Measurements from ENCODE around the gene PPP2R1B.

PPP2R1B gene

GRCh38 chr11:111748035-111748804, 18.0 kb downstream of the PPP2R1B start:
- no peak for DNase-seq (ENCODE audit: low spot score)
- H3K27ac ChIP-seq = no peak overlapping the region
- TF ChIP-seq CTCF (IDR thresholded peaks at IDR 0.05) = no peak
- no peak overlapping the region for H3K4me3 ChIP-seq

GRCh38 chr11:111745719-111746504, 20.3 kb downstream of the PPP2R1B start:
- no peak for TF ChIP-seq CTCF (IDR thresholded peaks at IDR 0.05)
- Histone ChIP-seq H3K27ac (peak overlapping the region; percentile 57 to 81), H3K4me3 (no peak overlapping the region)
- no peak for DNase-seq (ENCODE audit: low spot score)

GRCh38 chr11:111743700-111744099, 22.5 kb downstream of the PPP2R1B start:
- DNase-seq (ENCODE audit: low spot score) = no peak
- peak overlapping the region in 1 of 2 donors; percentile 81 for H3K27ac ChIP-seq
- H3K4me3 ChIP-seq = no peak overlapping the region
- no peak for TF ChIP-seq CTCF (IDR thresholded peaks at IDR 0.05)

GRCh38 chr11:111741751-111742150, 24.4 kb downstream of the PPP2R1B start:
- DNase-seq (ENCODE audit: low spot score) = no peak
- H3K27ac ChIP-seq = no peak overlapping the region
- TF ChIP-seq CTCF (IDR thresholded peaks at IDR 0.05) = no peak
- H3K4me3 ChIP-seq = no peak overlapping the region

- Histone ChIP-seq H3K27ac (no peak overlapping the region), H3K4me3 (no peak overlapping the region)
- DNase-seq (ENCODE audit: low spot score) = no peak
- TF ChIP-seq CTCF (IDR thresholded peaks at IDR 0.05) = no peak
Measured at GRCh38 chr11:111739299-111739698, 26.9 kb downstream of the PPP2R1B start.

GRCh38 chr11:111737444-111738210, 28.6 kb downstream of the PPP2R1B start:
- no peak for DNase-seq (ENCODE audit: low spot score)
- no peak overlapping the region for H3K4me3 ChIP-seq
- peak overlapping the region; percentile 92 to 97 for H3K27ac ChIP-seq
- TF ChIP-seq CTCF (IDR thresholded peaks at IDR 0.05) = no peak

Data from coronary artery (tissue), 2 donors.